HG03039 (cell line): Measurements from ENCODE around the gene FNDC4.
A peak's percentile ranks its signal among the peaks of the same experiment; 100 is the strongest.

Source experiments
- ATAC-seq: cut with Tn5 transposase; IDR thresholded peaks from one replicate; pipeline ENCODE4 v1.9.1; 2021; ENCODE audit warnings: mild to moderate bottlenecking, moderate library complexity; ENCODE audit not compliant: unreplicated experiment

The FNDC4 gene

DNA sequence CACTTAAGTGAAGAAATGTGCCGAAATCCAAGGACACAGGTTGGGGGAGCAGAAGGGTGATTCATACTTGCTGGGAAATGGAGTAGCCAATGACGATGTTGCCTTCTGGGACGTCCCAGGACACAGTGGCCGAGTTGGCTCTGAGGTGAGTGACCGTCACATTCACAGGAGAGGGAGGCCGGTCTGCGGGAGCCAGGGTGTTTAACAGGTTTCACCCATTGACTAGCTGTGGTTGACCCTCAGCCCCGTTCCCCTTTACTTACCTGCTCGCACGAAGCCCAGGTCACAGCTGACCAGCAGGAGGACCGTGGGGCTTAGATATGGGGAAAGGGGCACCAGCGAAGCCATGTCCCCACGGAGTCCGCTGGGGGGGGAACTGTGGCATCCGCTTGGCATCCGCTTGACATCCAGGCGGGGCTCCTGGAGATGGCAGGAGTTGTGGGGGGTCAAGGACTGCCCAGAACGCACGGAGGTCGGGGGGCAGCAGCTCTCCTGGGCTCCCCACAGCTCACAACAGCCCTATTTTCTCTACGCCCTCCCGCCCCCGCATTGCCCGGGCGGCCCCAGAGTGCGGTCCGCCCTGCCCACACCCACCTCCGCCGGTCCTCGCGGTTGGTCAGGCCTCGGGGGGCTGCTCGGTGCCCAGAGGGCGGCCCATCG lies 586 bp downstream of the FNDC4 start:
- ATAC-seq: no peak

DNA sequence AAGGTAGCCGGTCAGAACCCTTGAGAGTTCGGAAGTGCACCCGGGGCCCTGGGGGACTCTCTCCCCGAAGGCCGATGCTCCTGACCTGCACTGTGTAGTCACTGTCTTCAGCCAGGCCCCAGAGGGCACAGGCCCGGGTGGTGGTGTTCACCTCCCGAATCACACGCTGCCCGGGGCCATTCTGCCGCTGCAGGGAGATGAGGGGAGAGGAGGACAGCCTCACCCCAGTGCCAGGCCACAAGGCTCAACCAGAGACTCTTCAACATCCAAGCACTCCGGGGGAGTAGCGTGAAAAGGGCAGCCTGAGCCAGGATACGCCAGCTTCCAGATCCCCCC lies 1.1 kb downstream of the FNDC4 start:
- no peak for ATAC-seq

DNA sequence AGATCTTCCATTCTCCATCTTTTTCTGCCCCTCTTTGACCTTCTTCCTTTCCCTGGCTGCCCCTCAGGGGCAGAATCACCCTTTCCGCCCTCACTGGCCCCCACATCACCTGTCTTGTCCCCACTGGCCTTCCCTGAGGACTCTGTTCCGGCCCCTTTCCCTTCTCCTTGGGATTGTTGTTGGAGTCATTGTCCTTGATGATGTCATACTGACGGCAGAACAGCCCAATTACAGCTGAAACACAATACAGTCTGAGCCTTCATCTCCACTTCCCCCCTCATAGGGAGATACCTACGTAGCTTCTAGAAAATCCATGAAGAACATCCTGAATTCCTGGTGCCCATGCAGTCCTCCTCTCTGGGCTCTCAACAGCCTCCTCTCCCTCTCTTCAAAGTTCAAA lies 2.4 kb downstream of the FNDC4 start:
- ATAC-seq: no peak

DNA sequence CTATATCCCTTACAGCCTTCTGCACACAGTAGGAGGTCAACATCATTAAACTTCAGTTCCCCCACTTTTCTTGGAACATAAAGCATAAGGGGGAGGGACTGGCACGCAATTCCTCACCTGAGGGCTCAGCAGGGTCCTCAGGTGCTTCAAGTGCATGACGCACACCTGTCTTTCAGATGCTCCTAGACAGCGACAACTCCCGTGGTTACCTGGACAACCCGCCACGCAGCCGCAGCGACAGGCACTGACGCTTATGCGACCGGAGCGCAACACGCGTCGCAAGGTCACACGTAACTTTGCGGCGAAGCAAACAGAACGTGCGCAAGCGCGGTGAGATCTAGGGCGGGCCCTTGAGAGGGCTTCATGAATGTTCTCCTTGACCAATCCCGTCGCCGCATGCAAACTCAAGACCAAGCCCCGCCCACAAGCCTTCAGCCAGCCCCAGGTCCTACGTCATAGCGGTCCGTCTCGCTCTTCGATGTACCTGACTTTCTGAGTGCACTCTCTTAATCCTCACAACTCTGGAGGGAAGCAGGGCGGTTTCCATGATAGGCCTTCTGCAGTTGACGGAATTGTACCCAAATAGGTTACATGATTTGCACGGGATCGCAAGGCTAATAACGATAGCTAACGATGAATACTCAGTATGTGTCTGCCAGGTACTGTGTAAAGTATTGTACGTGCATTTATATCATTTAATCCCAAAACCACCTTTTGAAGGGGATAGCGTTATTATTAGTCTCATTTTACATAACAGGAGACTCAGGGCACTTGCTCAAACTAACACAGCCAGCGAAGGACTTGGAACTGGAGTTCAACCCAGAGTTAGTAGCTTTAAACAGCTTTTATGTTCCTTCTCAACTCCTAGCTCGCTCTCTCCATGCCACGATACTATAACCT lies 5.3 kb downstream of the FNDC4 start, which contains the start of gene IFT172:
Gene IFT172, minus strand, starts transcription at position 246 of the 900 bp plus-strand sequence. Its CDS starts 90 bp downstream, at position 156.
- ATAC-seq: peak; percentile 88

DNA sequence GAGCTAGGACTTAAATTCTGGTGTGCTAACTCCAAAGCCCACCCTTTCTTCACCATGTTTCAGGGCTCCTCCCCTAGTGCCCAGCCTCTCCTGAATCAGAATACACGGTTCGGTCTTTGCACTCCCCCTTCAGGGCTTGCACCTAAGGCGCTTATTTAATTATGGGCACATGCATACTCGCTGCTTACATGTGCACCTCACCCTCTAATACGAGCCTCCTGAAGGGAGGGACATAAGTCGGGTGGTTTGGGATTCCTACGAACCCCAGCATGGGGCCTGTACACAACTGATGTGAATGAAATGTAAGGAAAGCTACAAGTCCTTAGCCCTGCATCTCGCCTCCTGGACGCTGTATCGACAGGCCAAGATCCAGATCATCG lies 5.9 kb downstream of the FNDC4 start:
- peak; percentile 3 for ATAC-seq

DNA sequence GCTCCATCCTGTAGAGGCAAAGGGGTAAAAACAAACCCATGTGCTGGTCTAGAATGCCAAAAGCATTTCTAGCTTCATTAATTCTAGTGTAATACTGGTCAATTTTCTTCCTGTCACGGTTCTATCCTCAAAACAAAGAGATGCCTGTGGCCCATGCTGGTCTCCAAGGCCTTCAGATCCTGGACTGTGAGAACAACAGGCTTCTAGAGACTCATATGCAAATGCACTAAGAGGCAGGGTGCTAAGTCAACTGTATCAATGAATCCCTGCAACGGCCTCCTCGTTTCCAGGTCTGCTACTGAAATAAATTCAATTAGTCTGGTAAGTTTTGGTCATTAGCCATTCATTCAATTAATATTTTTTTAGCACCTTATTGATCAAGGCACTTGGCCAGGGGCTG lies 9.5 kb downstream of the FNDC4 start:
- no peak for ATAC-seq

DNA sequence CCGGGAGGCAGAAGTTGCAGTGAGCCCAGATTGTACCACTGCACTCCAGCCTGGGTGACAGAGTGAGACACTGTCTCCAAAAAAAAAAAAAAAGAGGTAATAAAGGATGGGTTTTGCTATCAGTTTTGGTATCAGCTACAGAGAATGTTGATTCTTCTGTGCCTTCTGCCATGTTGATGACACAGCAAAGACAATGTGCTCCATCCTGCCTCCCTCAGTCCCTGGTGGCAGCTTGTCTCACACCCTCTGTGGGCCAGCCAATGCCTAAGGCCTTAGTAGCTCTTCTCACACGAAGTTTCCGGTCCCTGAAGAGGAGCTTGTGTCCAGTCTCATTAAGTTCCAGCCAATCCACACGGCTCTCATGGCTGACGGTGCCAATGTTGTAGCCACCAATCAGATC lies 23.0 kb downstream of the FNDC4 start:
- ATAC-seq: no peak

DNA sequence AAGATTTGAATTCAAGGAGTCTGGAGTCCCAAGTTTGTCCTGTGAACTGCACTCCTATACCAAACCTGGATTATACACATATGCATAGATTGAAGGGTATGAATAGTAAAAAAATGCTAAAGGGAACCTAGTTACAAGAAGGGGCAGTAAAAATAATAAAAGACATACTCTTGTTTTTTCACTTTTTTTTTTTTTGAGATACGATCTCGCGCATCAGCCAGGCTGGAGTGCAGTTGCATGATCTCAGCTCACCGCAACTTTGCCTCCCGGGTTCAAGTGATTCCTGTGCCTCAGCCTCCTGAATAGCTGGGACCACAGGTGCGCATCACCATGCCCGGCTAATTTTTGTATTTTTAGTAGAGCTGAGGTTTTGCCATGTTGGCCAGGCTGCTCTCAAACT lies 30.6 kb downstream of the FNDC4 start:
- no peak for ATAC-seq

DNA sequence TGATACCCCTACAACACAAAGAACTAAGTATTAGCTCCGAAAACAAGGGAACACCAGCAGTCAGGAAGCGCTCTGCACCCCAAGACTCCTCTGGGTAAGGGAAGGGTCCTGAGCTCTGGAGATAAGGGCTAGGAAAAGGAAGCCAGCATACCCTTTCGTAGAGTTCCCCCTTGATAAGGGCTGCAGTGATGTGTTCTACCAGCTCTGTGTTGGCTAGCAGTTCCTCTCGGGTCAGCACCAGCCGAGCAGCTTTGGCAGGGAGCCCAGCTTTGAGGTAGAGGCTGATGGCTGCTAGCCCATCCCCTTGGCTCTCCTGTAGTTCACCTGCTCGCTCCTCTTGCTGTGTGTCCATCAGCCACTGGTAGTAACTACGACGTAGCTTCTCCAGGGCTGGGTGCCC lies 33.9 kb downstream of the FNDC4 start:
- no peak for ATAC-seq

DNA sequence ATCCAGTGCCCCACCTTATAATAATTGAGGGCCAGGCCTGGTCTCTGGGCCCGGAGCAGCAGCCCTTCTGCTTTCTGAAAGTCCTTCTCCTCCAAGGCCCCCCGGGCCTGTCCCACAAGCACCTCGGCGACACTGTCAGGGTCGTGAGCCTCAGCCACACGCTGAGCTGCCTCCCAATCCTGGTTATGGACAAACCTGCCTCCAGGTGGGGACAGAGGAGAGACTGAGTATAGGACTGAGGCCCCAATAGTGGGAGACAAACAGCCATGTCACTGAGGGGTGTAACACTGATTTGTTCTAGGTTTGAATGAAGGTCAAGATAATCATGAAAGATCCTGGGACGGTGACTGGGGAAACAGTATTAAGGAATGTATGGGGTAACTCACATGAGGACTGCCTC lies 41.0 kb downstream of the FNDC4 start:
- no peak for ATAC-seq

DNA sequence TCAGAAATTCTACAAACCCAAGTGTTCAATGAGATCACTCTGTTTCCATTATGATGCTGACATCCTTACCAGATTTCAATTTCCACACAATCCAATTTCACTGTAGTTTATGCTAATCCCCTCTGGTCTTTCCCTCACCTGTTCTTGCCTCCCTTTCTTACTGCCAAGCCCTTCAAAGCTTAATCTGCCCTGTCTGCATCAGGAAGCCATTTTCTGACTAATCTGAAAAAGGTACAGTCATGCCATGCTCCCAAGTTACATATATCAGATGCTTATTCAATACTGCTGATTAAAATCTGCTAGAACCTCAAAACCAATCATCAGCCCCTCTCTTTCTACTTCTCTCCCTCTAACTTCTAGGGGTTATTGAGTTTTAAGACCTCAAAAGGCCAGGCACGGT lies 43.9 kb downstream of the FNDC4 start:
- ATAC-seq: no peak

DNA sequence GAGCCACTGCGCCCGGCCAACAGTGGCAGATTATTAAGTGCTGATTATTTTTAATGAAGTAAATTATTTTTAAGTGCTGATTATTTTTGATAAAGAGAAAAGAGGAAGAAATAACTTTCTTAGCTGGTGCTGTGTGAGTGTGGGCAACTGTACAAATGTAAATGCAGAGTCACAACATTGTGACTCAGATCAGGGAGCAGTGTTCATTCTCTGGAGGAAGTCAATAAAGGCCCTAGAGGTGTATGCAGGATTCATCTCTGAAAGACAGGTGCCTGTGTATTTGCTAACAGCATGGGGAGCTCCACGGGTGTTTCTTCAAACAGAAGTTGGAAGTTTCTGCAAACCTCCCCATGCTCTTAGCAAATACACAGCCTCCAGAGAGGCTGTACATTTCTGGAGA lies 46.6 kb downstream of the FNDC4 start:
- ATAC-seq: no peak

DNA sequence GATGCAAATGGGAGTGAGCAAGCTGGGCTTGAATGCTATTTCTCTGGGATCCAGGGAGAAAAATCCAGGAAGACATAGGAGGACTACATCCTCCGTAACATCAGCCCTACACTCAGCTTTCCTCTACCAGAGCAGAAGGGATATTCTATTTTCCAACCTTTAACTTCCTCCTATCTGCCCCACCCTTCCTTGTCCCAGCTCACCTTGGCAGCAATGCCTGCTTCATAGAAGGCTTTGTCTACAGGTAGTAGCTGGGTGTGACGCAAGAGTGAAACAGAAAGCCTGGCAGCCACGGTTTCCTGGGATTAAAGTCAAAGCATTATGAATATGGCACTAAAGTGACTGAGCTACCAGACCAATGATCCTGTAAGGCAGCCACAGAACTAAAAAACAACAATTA lies 48.9 kb downstream of the FNDC4 start:
- ATAC-seq: no peak

DNA sequence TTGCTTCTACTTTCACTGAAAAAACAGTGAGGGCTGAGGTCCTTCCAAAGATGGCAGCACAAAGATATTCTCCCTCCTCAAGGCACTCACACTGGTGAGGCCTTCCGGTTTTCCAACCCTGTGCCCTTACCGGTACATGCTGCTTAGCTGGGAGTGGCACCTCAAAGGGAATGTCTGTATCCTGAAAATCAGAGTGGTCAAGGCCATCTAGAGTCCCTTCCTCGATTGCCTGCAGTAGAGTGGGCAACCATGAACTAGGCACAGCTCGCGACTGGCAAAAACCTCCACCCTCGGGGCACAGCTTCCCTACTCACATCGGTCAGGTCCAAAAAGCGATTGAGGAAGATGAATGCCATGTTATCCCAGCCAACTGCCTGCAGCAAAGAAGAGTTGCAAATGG lies 49.4 kb downstream of the FNDC4 start:
- ATAC-seq: no peak

DNA sequence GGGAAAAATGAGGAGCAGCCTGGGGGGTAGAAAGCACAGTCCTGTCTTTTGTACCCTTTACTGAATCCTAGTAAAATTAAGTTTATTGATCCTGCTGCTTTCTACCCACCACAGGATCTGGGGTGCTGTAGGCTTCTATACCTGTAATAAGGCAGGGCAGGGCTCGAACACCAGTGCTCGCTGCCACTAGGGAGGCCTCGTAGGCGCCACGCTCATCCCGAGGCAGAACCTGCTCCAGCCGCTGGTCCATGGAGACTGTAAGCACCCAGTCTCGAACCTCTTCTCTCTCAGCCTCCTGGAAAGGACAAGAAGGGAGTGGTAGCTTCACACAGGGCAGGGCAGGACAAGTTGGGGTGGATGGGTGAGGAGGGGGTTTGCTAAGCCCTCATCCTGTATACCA lies 49.8 kb downstream of the FNDC4 start:
- no peak for ATAC-seq

DNA sequence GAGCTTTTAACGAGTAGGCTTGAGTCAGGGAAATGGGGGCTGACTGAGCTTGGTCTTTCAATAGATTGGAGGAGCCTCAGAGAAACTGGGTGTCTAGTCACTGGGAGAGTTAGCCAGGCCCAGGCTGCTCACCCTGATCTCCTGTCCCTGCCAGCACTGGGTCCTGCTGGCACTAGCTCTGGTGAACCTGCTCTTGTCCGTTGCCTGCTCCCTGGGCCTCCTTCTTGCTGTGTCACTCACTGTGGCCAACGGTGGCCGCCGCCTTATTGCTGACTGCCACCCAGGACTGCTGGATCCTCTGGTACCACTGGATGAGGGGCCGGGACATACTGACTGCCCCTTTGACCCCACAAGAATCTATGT lies 52.1 kb downstream of the FNDC4 start:
- no peak for ATAC-seq

DNA sequence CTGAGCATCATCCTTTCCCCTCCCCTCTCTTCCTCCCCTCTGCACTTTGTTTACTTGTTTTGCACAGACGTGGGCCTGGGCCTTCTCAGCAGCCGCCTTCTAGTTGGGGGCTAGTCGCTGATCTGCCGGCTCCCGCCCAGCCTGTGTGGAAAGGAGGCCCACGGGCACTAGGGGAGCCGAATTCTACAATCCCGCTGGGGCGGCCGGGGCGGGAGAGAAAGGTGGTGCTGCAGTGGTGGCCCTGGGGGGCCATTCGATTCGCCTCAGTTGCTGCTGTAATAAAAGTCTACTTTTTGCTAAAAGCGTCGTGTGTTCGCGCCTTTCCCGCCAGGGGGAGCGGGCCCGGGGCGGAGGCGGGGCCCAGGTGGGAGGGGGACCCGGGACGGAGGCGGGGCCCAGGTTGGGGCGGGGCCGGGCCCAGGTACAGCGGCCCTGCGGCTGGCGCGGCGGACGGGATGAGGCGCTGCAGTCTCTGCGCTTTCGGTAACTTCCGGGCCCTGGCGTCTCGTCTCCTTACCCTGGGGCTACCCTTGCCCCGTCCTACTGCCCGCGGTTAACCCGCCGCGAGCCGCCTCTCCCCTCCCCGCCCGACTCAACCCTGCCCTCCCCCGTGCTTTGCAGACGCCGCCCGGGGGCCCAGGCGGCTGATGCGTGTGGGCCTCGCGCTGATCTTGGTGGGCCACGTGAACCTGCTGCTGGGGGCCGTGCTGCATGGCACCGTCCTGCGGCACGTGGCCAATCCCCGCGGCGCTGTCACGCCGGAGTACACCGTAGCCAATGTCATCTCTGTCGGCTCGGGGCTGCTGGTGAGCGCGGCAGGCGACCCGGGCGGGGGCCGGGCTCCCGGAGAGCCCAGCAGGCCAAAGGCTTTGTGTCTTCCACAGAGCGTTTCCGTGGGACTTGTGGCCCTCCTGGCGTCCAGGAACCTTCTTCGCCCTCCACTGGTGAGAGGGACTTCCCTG lies 52.8 kb downstream of the FNDC4 start, which contains the start of gene KRTCAP3:
Gene KRTCAP3, plus strand, starts transcription at position 424 of the 962 bp plus-strand sequence. Its CDS starts 32 bp downstream, at position 456.
- ATAC-seq: no peak
